Astrocyte (in vitro differentiated cells and primary cell): ENCODE measurements around the gene TMX4. TPM values are rescaled to one million over a fixed set of nuclear protein-coding genes. Genes with fewer than 3 reads are reported as not detected.

Experiments
- DNase-seq: peaks from one replicate; pipeline ENCODE4 v3.0.0-alpha.2; 2010; ENCODE audit warnings: low read depth
- FAIRE-seq: peaks from 2 replicates; lab custom pipeline; 2011; peaks lifted over from hg19 to GRCh38; lab: Jason Lieb, UNC
- H2AFZ ChIP-seq: 2 replicates; pipeline ENCODE4 v1.6.0; 2012; ENCODE audit warnings: low read depth, low read length, inconsistent platforms
- H3K27ac ChIP-seq: 2 replicates; pipeline ENCODE4 v1.5.1; 2011; ENCODE audit warnings: low read depth, low read length, inconsistent platforms
- H3K27me3 ChIP-seq: 2 replicates; pipeline ENCODE4 v1.6.0; 2011; ENCODE audit warnings: low read length, inconsistent platforms; ENCODE audit not compliant: insufficient read depth
- H3K36me3 ChIP-seq: 2 replicates; pipeline ENCODE4 v1.5.1; 2011; ENCODE audit warnings: low read length, inconsistent platforms; ENCODE audit not compliant: insufficient read depth
- H3K4me1 ChIP-seq: 2 replicates; pipeline ENCODE4 v1.5.1; 2011; ENCODE audit warnings: low read length, inconsistent platforms; ENCODE audit not compliant: insufficient read depth
- H3K4me2 ChIP-seq: 2 replicates; pipeline ENCODE4 v1.6.0; 2012; ENCODE audit warnings: low read length, inconsistent platforms
- H3K4me3 ChIP-seq: 2 replicates; pipeline ENCODE4 v1.5.1; 2011; ENCODE audit warnings: low read depth, mild to moderate bottlenecking, low read length, inconsistent platforms; ENCODE audit not compliant: insufficient read depth
- H3K79me2 ChIP-seq: 2 replicates; pipeline ENCODE4 v1.6.0; 2012; ENCODE audit warnings: mild to moderate bottlenecking, low read length, inconsistent platforms; ENCODE audit not compliant: insufficient read depth
- H3K9ac ChIP-seq: 2 replicates; pipeline ENCODE4 v1.6.0; 2012; ENCODE audit warnings: mild to moderate bottlenecking, low read length, inconsistent platforms
- H3K9me3 ChIP-seq: 2 replicates; pipeline ENCODE4 v1.5.1; 2012; ENCODE audit warnings: low read depth, mild to moderate bottlenecking, low read length, inconsistent platforms; ENCODE audit not compliant: insufficient read depth
- H4K20me1 ChIP-seq: 2 replicates; pipeline ENCODE4 v1.6.0; 2012; ENCODE audit warnings: low read length, inconsistent platforms; ENCODE audit not compliant: insufficient read depth
- H3K27ac Mint-ChIP-seq: one replicate; pipeline ENCODE4 v1.8.0; 2021; ENCODE audit warnings: mild to moderate bottlenecking, mixed read lengths; ENCODE audit not compliant: unreplicated experiment
- H3K27me3 Mint-ChIP-seq: one replicate; pipeline ENCODE4 v1.8.0; 2021; ENCODE audit warnings: low read depth, mixed read lengths; ENCODE audit not compliant: unreplicated experiment
- H3K36me3 Mint-ChIP-seq: one replicate; pipeline ENCODE4 v1.8.0; 2021; ENCODE audit warnings: low read depth, mixed read lengths; ENCODE audit not compliant: unreplicated experiment
- H3K4me1 Mint-ChIP-seq: one replicate; pipeline ENCODE4 v1.8.0; 2021; ENCODE audit warnings: low read depth, mixed read lengths; ENCODE audit not compliant: unreplicated experiment
- H3K4me3 Mint-ChIP-seq: one replicate; pipeline ENCODE4 v1.8.0; 2021; ENCODE audit warnings: mild to moderate bottlenecking, moderate library complexity, mixed read lengths; ENCODE audit not compliant: unreplicated experiment
- H3K9me3 Mint-ChIP-seq: one replicate; pipeline ENCODE4 v1.8.0; 2021; ENCODE audit warnings: mild to moderate bottlenecking, mixed read lengths; ENCODE audit not compliant: unreplicated experiment
- EZH2 ChIP-seq: IDR thresholded peaks from 2 replicates; pipeline ENCODE4 v1.6.1; 2012; ENCODE audit warnings: mild to moderate bottlenecking, low read length, inconsistent platforms; ENCODE audit not compliant: insufficient read depth
- total RNA-seq: library from RNA; stranded (reverse); gene quantifications from 2 replicates; pipeline ENCODE4 v1.2.1, GENCODE V29; 2021
- TF ChIP-seq, protein P1 (sequence below): IDR thresholded peaks from 2 replicates; pipeline ENCODE4 v1.5.1; 2011; ENCODE audit warnings: low read depth, mild to moderate bottlenecking, inconsistent platforms, low read length, moderate library complexity; ENCODE audit not compliant: insufficient read depth

TMX4 gene
- total RNA-seq, 1 donor from 2014 or later, result 17.3 TPM

DNA sequence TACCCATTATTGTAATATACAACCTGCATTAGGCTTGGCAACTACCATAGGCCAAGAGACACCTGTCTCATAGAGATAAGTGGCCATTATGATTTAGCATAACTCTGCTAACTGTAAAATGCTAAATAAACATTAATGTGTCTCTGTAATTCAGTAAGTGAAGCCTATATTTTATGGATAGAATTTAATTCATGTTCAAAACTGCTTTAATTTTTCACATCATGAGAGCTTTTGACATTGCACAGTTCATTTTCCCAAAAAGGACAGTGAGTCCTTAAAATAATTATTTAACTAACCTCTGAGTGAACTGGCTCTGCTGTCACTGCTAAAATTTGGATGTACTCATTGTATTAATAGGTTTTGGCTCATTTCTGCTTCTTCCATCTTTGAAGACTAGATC is 41.4 kb upstream of the TMX4 start:
- no peak for FAIRE-seq
- Histone ChIP-seq H3K4me2 (no peak overlapping the region), H3K36me3 (no peaks in the 10 kb centered on the region), H3K27ac (no peak overlapping the region), H3K27me3 (no peaks in the 10 kb centered on the region), H3K4me3 (no peak overlapping the region), H3K9me3 (no peaks in the 10 kb centered on the region), H3K79me2 (no peaks in the 10 kb centered on the region), H4K20me1 (no peaks in the 10 kb centered on the region), H2AFZ (no peak overlapping the region), H3K9ac (no peak overlapping the region), H3K4me1 (no peaks in the 10 kb centered on the region)
- H3K9me3 Mint-ChIP-seq, result no peaks in the 10 kb centered on the region
- peaks cover 2% of the 10 kb centered on the region for H3K27me3 Mint-ChIP-seq
- no peaks in the 10 kb centered on the region for H3K4me1 Mint-ChIP-seq
- no peaks in the 10 kb centered on the region for H3K36me3 Mint-ChIP-seq
- TF ChIP-seq, protein P1, sequence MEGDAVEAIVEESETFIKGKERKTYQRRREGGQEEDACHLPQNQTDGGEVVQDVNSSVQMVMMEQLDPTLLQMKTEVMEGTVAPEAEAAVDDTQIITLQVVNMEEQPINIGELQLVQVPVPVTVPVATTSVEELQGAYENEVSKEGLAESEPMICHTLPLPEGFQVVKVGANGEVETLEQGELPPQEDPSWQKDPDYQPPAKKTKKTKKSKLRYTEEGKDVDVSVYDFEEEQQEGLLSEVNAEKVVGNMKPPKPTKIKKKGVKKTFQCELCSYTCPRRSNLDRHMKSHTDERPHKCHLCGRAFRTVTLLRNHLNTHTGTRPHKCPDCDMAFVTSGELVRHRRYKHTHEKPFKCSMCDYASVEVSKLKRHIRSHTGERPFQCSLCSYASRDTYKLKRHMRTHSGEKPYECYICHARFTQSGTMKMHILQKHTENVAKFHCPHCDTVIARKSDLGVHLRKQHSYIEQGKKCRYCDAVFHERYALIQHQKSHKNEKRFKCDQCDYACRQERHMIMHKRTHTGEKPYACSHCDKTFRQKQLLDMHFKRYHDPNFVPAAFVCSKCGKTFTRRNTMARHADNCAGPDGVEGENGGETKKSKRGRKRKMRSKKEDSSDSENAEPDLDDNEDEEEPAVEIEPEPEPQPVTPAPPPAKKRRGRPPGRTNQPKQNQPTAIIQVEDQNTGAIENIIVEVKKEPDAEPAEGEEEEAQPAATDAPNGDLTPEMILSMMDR, result no peak
- TF ChIP-seq EZH2, result no peak
- H3K4me3 Mint-ChIP-seq, result no peak overlapping the region
- no peak for DNase-seq
- no peak overlapping the region for H3K27ac Mint-ChIP-seq

DNA sequence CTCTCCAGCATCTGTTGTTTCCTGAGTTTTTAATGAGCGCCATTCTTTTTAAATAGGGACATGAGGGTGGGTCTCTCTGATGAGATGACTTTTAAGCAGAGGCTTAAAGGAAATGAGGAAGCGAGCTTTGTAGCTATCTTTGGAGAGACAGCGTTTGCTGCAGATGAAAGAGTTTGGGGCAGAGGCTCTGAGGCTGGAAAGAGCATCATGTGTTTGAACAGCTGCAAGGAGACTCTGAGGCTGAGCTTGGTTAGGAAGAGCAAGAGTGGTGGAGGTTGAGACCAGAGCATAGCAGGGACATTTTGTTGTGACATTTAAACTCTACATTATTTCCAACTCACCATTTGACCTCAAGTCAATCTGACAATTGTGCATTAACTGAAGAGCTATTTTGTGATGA is 38.3 kb upstream of the TMX4 start:
- Histone ChIP-seq H3K4me2 (no peak overlapping the region), H3K4me3 (no peak overlapping the region), H2AFZ (no peak overlapping the region), H3K9ac (no peak overlapping the region), H4K20me1 (no peaks in the 10 kb centered on the region), H3K9me3 (no peaks in the 10 kb centered on the region), H3K79me2 (no peaks in the 10 kb centered on the region), H3K36me3 (no peaks in the 10 kb centered on the region), H3K27ac (no peak overlapping the region), H3K4me1 (no peaks in the 10 kb centered on the region), H3K27me3 (no peaks in the 10 kb centered on the region)
- no peaks in the 10 kb centered on the region for H3K27me3 Mint-ChIP-seq
- no peaks in the 10 kb centered on the region for H3K36me3 Mint-ChIP-seq
- H3K9me3 Mint-ChIP-seq, result no peaks in the 10 kb centered on the region
- no peak for TF ChIP-seq EZH2
- TF ChIP-seq, protein P1, result no peak
- DNase-seq (no peak), FAIRE-seq (no peak)
- H3K27ac Mint-ChIP-seq, result no peak overlapping the region
- no peak overlapping the region for H3K4me3 Mint-ChIP-seq
- no peaks in the 10 kb centered on the region for H3K4me1 Mint-ChIP-seq

DNA sequence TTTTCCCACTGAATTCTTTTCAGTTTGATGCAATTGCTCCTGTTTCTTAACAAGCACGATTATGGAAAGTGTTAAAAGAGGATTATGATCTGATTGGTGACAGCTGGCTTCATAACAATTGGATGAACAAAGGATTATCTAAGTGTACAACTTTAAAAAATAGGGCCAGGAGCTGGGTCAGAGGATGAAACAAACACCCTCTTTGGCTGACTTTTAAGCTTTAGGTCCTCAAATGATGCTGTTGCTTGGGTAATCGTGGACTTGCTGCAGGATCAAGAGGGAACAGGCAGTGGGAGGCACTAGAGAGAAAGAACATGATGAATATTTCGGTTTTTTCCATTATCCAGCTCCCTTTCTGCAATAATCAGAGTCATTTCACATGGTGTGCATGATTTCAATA is 35.5 kb upstream of the TMX4 start:
- no peak overlapping the region for H3K4me3 Mint-ChIP-seq
- Histone ChIP-seq H3K4me3 (no peak overlapping the region), H3K4me2 (no peak overlapping the region), H4K20me1 (no peaks in the 10 kb centered on the region), H3K27ac (no peak overlapping the region), H3K4me1 (no peaks in the 10 kb centered on the region), H3K79me2 (no peaks in the 10 kb centered on the region), H3K27me3 (no peaks in the 10 kb centered on the region), H3K36me3 (no peaks in the 10 kb centered on the region), H2AFZ (no peak overlapping the region), H3K9ac (no peak overlapping the region), H3K9me3 (no peaks in the 10 kb centered on the region)
- no peak overlapping the region for H3K27ac Mint-ChIP-seq
- H3K27me3 Mint-ChIP-seq, result no peaks in the 10 kb centered on the region
- FAIRE-seq, result no peak
- no peaks in the 10 kb centered on the region for H3K36me3 Mint-ChIP-seq
- TF ChIP-seq EZH2, result no peak
- TF ChIP-seq, protein P1, result no peak
- H3K4me1 Mint-ChIP-seq, result no peaks in the 10 kb centered on the region
- H3K9me3 Mint-ChIP-seq, result no peaks in the 10 kb centered on the region
- no peak for DNase-seq
